LNCaP clone FGC (cell line): Measurements from ENCODE around the gene RIT2.

Source experiments
- DNase-seq: peaks from one replicate; pipeline ENCODE4 v3.0.0-alpha.2; 2011; ENCODE audit warnings: low read depth
- H3K4me3 ChIP-seq: 2 replicates; pipeline ENCODE4 v1.5.1; 2011; ENCODE audit warnings: mild to moderate bottlenecking, low read depth, low read length, control low read depth
- CTCF ChIP-seq: IDR thresholded peaks from 2 replicates; pipeline ENCODE4 v1.5.1; 2012; ENCODE audit warnings: mild to moderate bottlenecking; ENCODE audit not compliant: control insufficient read depth, insufficient read depth; ENCODE audit errors: extremely low read depth

The RIT2 gene

DNA sequence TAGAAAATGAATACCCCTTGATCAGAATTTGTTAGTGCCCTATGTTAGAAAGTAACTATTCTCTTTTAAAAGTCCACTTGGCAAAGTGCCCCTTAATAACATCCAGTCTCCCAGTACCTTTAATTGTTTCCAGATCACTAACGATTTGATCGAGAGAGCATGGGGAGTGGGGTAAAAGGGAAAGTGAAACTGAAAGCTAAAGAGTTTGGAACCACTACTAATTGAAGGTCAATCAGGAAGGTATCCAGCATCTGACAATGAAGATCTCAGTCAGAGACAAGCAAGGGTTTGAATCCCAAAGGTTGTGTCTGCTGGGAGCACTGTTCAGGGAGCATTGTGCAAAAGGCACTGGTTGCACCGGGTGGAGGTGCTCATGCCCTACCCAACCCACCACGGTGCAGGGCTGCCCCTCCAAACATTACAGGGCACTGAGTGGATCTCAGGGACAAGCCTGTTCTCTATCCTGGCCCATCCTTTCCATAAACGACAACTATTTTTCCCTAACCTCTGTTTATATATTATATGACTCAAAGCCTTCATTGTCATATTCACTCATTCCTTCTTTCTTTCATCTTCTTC, 14.6 kb upstream of the RIT2 start:
- no peak for TF ChIP-seq CTCF
- DNase-seq, result no peak
- H3K4me3 ChIP-seq, result no peak overlapping the region

- no peak for TF ChIP-seq CTCF
- DNase-seq, result no peak
- no peak overlapping the region for H3K4me3 ChIP-seq
Observed at GRCh38 chr18:43125471-43125870, 10.0 kb upstream of the RIT2 start.

DNA sequence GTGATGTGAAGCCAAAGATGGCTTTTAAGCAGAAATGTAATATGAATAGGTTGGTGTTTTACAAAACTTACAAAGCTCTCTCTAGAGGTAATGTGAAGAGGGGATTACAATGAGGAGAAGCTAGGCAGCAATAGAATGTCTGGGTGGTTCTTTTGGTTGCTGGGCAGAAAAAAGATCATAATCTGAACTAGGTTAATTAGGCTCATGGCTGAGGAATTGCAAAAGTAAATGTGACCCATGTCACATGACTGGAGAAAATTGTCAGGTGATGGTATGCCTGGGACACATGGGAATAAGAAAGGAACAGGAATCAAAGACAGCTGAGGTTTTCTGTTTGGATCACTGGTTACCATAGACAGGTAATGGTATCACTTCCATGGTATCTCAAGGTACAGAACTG, 7.5 kb upstream of the RIT2 start:
- no peak overlapping the region for H3K4me3 ChIP-seq
- TF ChIP-seq CTCF, result no peak
- DNase-seq, result no peak

DNA sequence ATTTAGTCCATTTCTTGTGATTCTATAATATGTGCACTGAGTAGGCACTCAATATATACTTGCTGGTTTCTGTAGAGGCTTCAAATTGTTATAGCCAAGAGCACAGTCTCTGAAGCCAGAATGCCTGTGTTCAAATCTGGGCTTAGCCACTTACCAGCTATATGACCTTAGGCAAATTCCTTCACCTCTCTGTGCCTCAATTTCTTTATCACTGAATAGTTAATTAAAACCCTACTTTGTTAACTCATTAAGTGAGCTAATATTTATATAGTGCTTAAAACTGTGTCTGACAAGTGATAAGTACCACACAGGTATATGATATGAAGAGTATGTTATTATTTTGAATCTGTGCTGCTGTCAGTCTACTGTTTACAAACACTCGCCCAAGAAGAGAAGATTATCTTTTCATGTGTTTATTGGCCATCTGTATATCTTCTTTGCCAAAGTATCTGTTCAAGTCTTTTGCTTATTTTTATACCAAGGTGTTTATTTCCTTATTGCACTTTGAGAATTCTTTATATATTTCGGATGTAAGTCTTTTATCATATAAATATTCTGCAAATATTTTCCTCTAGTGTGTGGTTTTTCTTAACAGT, 1.3 kb upstream of the RIT2 start:
- no peak for DNase-seq
- H3K4me3 ChIP-seq, result no peak overlapping the region
- no peak for TF ChIP-seq CTCF

GRCh38 chr18:43113220-43113895, 2.1 kb downstream of the RIT2 start:
- no peak for TF ChIP-seq CTCF
- no peak for DNase-seq
- H3K4me3 ChIP-seq, result no peak overlapping the region

DNA sequence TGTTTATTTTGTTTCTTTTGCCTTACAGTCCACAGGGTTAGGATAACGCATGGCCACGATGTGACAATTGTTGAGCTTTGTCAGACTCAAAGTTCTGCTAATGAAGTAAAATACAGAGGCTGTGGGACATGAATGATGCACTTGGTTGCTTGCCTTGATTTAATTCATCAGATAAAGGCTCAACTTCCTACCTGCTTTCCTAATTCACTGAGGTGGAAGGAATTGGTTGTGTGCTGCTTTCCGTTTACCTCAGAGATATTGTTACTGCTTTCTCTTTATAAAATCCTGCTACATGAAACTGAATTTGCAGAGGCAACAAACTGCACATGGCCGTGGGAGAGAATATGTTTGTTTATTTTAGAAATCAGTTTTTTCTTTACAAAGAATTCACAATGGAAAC, 6.6 kb downstream of the RIT2 start:
- DNase-seq, result no peak

More for the DNA sequence above, 6.6 kb downstream of the RIT2 start:
- H3K4me3 ChIP-seq, result no peak overlapping the region
- no peak for TF ChIP-seq CTCF
